Measurements from ENCODE around the gene RIMS4.

The RIMS4 gene

GRCh38 chr20:44736170-44737021 lies 74.0 kb downstream of the RIMS4 start:
- DNase-seq: peak; percentile 48

- DNase-seq: no peak
These were observed 74.6 kb downstream of the RIMS4 start for GRCh38 chr20:44735816-44736169.

GRCh38 chr20:44734938-44735337 lies 75.4 kb downstream of the RIMS4 start:
- DNase-seq: no peak

- DNase-seq: peak; percentile 46
These were observed 76.8 kb downstream of the RIMS4 start for GRCh38 chr20:44733341-44734069.

- no peak for DNase-seq
These were observed 78.0 kb downstream of the RIMS4 start for GRCh38 chr20:44732327-44732726.

GRCh38 chr20:44731657-44732056 lies 78.7 kb downstream of the RIMS4 start:
- no peak for DNase-seq

GRCh38 chr20:44730441-44730840 lies 79.9 kb downstream of the RIMS4 start:
- no peak for DNase-seq

- no peak for DNase-seq
These were observed 81.4 kb downstream of the RIMS4 start for GRCh38 chr20:44728801-44729443.

GRCh38 chr20:44727651-44728050 lies 82.7 kb downstream of the RIMS4 start:
- no peak for DNase-seq

GRCh38 chr20:44727039-44727438 lies 83.3 kb downstream of the RIMS4 start:
- no peak for DNase-seq

- DNase-seq: no peak
These were observed 84.5 kb downstream of the RIMS4 start for GRCh38 chr20:44725837-44726236.

- DNase-seq: no peak
These were observed 85.8 kb downstream of the RIMS4 start for GRCh38 chr20:44724423-44725091.

GRCh38 chr20:44723798-44724362 lies 86.5 kb downstream of the RIMS4 start:
- DNase-seq: no peak

GRCh38 chr20:44723391-44723790 lies 87.0 kb downstream of the RIMS4 start:
- DNase-seq: no peak

GRCh38 chr20:44722990-44723389 lies 87.4 kb downstream of the RIMS4 start:
- no peak for DNase-seq

GRCh38 chr20:44721785-44722054 lies 88.6 kb downstream of the RIMS4 start:
- no peak for DNase-seq

- no peak for DNase-seq
These were observed 89.2 kb downstream of the RIMS4 start for GRCh38 chr20:44720997-44721784.

- no peak for DNase-seq
These were observed 89.7 kb downstream of the RIMS4 start for GRCh38 chr20:44720621-44720996.

- DNase-seq: no peak
These were observed 90.5 kb downstream of the RIMS4 start for GRCh38 chr20:44719841-44720240.

GRCh38 chr20:44717986-44718385 lies 92.4 kb downstream of the RIMS4 start:
- no peak for DNase-seq

GRCh38 chr20:44716309-44717106 lies 93.8 kb downstream of the RIMS4 start:
- no peak for DNase-seq
